22Rv1 (cell line): ENCODE measurements around the gene TNFAIP2.

ENCODE experiments used
- H3K27ac ChIP-seq: fragments of 450-650 bp; 2 replicates; pipeline ENCODE4 v1.5.1; 2017
- ZFX ChIP-seq: fragments of 450-650 bp; IDR thresholded peaks from 2 replicates; pipeline ENCODE4 v1.6.1; 2017; ENCODE audit warnings: antibody characterized with exemption, borderline replicate concordance
- TF ChIP-seq, protein P1 (sequence below): fragments of 450-650 bp; IDR thresholded peaks from 2 replicates; pipeline ENCODE4 v1.5.1; 2017; ENCODE audit warnings: mild to moderate bottlenecking

TNFAIP2 gene

DNA sequence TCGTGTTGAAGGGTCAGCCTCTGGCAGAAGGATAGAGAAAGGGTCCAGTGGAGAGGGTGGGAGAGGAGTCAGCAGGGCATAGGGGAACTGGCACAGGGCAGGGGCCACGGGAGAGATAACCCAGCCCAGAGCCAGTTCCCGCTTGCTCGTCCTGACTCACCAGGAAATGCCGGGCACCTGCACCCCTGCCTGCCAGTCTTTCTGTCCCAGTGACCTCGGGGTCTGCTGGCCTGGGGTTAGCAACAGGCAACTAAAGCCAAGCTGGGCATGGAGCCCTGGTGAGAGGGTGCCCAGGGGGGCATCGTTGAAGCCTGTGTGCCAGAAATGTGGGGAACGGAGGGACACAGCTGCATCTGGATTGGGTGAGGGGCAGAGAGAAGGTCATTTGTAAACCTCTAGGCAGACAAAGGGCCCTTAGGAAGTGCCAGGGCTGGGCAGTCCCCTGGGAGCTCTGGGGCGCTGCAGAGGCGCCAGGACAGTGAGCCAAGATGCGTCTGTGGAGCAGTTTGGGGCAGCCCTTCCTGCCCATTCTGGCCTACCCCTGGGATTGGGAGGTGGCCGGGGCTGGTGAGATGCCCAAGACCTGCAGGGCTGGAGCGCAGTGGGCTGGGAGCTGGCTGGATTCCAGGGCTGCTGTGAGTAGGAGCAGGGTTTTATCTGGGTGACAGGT is 5.5 kb downstream of the TNFAIP2 start:
- H3K27ac ChIP-seq = no peak overlapping the region
- TF ChIP-seq ZFX = no peak
- TF ChIP-seq, protein P1, sequence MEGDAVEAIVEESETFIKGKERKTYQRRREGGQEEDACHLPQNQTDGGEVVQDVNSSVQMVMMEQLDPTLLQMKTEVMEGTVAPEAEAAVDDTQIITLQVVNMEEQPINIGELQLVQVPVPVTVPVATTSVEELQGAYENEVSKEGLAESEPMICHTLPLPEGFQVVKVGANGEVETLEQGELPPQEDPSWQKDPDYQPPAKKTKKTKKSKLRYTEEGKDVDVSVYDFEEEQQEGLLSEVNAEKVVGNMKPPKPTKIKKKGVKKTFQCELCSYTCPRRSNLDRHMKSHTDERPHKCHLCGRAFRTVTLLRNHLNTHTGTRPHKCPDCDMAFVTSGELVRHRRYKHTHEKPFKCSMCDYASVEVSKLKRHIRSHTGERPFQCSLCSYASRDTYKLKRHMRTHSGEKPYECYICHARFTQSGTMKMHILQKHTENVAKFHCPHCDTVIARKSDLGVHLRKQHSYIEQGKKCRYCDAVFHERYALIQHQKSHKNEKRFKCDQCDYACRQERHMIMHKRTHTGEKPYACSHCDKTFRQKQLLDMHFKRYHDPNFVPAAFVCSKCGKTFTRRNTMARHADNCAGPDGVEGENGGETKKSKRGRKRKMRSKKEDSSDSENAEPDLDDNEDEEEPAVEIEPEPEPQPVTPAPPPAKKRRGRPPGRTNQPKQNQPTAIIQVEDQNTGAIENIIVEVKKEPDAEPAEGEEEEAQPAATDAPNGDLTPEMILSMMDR = no peak

DNA sequence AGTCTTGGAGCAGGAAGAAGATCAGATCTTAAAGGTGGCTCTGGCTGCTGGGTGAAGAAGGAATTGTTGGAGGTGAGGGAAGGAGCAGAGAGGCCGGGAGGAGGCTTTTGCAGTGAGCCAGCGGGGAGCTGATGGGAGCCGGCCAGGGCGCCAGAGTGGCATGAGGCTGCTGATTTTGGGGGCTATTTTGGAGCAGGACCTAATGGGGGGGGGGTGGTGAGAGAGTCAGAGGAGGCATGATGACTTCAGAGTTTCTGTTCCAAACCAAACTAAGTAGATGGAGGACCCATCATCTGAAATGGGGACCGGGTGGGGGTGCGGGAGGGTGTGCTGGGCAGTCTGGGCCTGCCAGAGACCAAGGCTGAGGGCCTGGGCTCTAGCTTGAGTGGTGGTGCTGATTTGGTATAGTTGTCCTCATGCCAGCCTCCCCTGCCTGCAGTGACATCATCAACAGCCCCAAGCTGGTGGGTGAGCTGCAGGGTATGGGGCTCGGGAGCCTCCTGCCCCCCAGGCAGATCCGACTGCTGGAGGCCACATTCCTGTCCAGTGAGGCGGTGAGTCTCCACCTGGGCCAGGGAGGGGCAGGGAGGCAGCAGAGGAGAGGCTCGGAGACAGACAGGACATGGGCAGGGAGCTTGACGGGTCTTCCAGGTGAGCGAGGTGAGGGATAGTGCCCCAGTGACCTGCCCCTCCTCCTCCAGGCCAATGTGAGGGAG is 6.2 kb downstream of the TNFAIP2 start:
- no peak overlapping the region for H3K27ac ChIP-seq
- no peak for TF ChIP-seq ZFX
- TF ChIP-seq, protein P1 = no peak

DNA sequence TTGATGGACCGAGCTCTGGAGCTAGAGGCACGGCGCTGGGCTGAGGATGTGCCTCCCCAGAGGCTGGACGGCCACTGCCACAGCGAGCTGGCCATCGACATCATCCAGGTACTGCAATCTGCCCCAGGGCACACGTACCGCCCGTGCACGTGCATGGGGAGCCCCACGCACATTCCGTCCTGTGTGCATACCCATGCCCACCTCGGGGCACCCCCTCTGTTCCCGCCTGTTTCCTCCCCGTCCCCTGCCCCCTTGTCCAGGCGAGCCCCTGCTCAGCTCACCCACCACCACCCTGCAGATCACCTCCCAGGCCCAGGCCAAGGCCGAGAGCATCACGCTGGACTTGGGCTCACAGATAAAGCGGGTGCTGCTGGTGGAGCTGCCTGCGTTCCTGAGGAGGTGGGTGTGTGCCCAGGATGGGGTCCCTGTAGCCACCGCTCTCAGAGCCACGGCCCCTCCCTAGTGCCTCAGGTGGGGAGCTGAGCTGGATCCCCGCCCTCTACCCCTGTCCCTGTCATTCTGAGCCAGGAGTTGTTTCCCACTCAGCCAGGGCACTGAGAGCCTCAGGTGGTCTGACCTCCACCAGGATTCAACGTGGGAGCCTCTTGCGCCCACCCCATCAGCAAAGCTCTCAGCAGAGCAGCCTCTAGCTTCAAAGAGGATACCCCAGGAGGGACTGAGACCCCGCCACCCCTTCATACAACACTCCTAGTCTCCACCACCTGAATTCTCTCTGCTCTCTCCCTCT is 6.9 kb downstream of the TNFAIP2 start:
- TF ChIP-seq, protein P1 = no peak
- TF ChIP-seq ZFX = no peak
- H3K27ac ChIP-seq = no peak overlapping the region

DNA sequence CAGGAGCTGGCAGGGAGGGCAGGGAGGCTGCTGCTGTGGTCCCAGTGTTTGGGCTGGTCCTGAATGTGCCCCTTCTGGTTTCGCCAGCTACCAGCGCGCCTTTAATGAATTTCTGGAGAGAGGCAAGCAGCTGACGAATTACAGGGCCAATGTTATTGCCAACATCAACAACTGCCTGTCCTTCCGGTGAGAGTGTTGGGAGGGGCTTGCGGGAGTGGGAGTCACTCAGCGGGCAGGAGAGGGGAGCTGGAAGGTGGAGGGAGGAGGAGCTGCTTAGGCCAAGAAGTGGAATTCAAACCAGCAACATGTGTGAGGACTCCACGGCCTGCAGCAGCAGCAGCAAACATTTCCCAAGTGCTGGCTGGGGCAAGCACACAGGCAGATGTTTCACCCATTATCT is 7.7 kb downstream of the TNFAIP2 start:
- no peak overlapping the region for H3K27ac ChIP-seq
- TF ChIP-seq ZFX = no peak
- TF ChIP-seq, protein P1 = no peak

DNA sequence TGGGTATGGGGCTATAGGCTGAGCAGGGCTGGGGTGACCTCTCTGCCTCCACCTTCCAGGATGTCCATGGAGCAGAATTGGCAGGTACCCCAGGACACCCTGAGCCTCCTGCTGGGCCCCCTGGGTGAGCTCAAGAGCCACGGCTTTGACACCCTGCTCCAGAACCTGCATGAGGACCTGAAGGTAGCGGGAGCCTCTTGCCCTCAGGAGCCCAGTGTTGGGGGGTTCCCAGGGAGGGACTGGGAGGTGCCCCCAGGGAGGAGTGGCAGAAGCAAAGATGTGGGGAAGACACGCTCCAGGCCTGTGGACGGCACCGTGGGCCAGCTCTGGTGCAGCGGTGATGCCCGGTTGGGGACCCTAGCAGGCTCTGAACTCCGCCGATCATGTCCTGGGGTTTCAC is 8.3 kb downstream of the TNFAIP2 start:
- TF ChIP-seq, protein P1 = no peak
- TF ChIP-seq ZFX = no peak
- no peak overlapping the region for H3K27ac ChIP-seq

DNA sequence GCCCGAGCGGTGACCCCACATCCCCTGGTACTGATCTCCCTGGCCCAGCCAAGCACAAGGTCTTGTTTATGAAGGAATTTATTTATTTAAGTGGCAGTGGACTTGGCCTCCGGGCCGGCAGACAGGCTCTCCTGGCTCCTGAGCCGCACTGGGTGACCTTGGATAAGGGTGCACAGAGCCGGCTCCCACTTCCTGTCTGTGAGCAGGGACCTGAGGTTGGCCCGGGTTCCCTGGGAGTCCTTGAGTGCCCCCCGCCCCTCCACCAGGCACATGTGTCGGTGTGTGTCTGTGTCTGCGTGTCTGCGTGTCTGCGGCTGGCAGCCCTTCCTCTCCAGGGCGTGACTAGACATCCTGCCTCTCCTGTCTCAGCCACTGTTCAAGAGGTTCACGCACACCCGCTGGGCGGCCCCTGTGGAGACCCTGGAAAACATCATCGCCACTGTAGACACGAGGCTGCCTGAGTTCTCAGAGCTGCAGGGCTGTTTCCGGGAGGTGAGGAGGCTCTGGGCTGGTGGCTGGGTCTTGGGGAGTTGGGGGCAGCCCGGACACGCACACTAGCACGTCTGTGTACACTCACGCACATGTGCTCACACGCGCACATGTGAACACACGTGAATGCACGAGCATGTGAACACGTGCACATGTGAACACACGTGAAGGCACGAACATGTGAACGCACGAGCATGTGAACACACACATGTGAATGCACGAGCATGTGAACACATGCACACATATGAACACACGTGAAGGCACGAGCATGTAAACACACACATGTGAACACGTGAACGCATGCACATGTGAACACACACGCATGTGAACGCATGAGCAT is 9.3 kb downstream of the TNFAIP2 start:
- no peak overlapping the region for H3K27ac ChIP-seq
- TF ChIP-seq, protein P1 = no peak
